Fibroblast of villous mesenchyme (primary cell): Measurements from ENCODE around the gene ADARB2. TPM values are rescaled to one million over a fixed set of nuclear protein-coding genes. Genes with fewer than 3 reads are reported as not detected.

Experiments
- DNase-seq: peaks from one replicate; pipeline ENCODE4 v3.0.0-alpha.2; 2010; ENCODE audit warnings: low read depth
- H3K4me3 ChIP-seq: 2 replicates; pipeline ENCODE4 v1.5.1; 2011; ENCODE audit warnings: low read depth, mild to moderate bottlenecking, low read length
- total RNA-seq: library from RNA; depleted of rRNA; stranded (reverse); fragments of >200 nt; gene quantifications from 2 replicates; pipeline ENCODE4 v1.2.3, GENCODE V29; 2012
- TF ChIP-seq, protein P1 (sequence below): IDR thresholded peaks from 2 replicates; pipeline ENCODE4 v1.5.1; 2012; ENCODE audit warnings: low read depth, mild to moderate bottlenecking, low read length; ENCODE audit not compliant: insufficient read depth

Gene ADARB2
- total RNA-seq, 1 donor, result not detected

DNA sequence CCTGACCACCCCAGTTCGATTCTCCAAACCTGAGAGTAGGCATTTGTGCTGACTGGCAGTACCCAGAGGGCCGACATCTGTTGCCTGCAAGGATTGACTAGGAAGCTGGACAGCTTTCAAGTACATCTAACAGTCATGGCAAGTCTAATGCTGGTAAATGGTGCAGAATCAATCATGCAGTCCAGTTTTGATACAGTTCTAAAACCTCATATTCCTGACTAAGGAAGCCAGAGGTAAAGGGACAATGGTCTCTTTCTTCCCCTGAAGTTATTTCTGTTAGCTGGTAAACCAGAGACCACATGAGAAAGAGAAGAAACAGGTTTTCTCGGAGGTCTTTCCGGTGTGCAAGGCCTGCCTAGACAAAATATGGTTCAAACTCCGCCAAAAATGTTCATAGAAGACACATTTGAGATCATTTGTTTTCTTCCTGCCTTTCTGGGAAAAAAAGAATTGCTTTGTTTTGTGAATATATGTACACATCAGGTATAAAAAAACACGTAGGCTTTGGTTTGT, 584.0 kb downstream of the ADARB2 start:
- TF ChIP-seq, protein P1, sequence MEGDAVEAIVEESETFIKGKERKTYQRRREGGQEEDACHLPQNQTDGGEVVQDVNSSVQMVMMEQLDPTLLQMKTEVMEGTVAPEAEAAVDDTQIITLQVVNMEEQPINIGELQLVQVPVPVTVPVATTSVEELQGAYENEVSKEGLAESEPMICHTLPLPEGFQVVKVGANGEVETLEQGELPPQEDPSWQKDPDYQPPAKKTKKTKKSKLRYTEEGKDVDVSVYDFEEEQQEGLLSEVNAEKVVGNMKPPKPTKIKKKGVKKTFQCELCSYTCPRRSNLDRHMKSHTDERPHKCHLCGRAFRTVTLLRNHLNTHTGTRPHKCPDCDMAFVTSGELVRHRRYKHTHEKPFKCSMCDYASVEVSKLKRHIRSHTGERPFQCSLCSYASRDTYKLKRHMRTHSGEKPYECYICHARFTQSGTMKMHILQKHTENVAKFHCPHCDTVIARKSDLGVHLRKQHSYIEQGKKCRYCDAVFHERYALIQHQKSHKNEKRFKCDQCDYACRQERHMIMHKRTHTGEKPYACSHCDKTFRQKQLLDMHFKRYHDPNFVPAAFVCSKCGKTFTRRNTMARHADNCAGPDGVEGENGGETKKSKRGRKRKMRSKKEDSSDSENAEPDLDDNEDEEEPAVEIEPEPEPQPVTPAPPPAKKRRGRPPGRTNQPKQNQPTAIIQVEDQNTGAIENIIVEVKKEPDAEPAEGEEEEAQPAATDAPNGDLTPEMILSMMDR, result no peak
- DNase-seq, result no peak
- no peak overlapping the region for H3K4me3 ChIP-seq

DNA sequence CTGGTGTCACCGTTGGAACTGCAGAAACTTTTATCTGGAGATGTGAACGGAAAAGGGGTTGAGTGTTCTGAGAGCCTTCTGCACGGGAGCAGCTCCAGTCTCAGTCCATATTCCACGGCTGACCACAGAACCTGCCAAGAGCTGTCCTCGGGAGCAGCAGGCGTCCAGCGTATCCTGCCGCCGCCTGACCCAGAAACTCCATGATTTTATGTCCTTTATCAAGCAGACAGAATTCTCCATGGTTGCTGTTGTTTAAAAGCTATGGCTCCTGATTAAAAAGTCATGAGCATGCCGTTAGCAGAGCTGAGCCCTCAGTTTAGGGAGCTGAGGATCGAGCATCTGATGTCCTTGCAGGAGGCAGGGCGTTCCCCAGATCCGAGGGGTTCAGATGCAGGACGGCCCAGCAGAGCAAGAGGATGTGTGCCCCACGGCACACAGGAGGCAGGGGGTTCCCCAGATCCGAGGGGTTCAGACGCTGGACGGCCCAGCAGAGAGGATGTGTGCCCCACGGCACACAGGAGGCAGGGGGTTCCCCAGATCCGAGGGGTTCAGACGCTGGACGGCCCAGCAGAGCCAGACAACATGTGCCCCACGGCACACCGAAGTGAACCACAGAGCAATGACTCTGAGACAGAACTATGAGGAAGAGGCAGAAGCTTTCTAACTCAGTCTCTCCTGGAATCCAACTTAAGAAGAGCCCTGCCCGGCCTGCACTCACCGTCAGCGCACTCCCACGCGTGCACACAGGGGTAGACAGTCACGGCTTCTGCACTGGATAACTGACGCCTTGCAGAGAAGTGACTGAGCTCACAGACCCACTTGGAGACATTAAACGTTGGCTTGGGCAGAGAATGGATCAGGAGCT, 584.7 kb downstream of the ADARB2 start:
- DNase-seq, result no peak
- TF ChIP-seq, protein P1, result no peak
- no peak overlapping the region for H3K4me3 ChIP-seq

DNA sequence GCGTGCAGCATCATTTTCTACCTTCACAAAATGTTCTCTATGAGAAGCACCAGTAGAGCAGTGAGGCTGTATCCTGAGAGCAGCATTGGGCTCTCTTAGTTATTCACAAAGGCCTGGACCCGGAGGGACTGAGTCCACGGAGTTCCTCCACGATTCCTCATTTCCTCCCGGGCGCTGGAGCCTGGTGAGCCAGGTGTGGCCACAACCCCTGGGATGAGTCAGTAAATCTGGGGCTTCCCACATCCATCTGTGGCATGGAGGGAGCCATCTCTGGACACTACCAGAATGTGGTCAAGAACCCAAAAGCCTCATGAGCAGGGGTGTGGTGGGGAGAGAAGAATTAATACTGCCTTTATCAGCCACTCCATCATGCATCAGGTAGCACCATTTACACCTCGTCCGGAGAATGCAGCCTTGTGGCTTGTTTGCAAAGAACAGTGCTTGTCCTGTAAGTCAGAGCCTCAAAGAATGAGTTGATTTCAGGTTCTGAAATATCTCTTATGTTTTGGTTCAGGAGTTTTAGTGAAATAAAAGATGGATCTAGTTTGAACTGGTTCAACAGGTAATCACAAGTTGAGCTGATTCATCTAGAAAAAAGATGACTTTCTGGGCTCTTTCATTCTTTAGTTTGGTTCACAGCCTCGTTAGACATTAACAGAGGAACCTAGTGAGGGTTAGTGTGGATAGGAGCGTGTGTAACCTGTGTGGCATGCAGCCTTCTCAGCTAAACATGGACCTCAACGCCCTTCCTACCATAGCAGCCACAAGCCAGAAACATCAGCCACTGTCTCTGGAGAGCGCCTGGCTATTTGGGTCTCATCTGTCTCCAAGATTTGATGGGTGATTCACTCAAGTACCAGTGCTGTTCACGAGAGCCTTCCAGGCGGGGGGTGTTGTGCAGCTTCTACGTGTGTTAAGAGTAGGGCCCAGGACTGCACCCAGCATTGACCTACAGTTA, 586.0 kb downstream of the ADARB2 start:
- TF ChIP-seq, protein P1, result no peak
- no peak overlapping the region for H3K4me3 ChIP-seq
- no peak for DNase-seq

DNA sequence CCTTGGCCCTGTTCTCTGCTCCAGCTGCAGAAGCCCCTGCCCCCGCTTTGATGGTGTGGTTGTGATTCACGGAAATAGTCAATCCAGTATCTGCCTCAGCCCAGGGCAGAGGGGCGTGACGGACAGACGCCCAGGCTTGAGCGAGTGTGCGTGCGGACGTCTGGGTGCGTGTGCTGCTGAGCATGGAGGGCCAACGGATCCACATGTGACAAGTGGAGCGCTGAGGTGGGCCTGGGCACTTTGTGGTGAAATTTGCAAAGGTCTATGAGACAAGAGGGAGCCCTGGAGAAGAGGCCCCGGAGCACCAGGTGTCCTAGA, 586.7 kb downstream of the ADARB2 start:
- TF ChIP-seq, protein P1, result no peak
- no peak overlapping the region for H3K4me3 ChIP-seq
- DNase-seq, result no peak

DNA sequence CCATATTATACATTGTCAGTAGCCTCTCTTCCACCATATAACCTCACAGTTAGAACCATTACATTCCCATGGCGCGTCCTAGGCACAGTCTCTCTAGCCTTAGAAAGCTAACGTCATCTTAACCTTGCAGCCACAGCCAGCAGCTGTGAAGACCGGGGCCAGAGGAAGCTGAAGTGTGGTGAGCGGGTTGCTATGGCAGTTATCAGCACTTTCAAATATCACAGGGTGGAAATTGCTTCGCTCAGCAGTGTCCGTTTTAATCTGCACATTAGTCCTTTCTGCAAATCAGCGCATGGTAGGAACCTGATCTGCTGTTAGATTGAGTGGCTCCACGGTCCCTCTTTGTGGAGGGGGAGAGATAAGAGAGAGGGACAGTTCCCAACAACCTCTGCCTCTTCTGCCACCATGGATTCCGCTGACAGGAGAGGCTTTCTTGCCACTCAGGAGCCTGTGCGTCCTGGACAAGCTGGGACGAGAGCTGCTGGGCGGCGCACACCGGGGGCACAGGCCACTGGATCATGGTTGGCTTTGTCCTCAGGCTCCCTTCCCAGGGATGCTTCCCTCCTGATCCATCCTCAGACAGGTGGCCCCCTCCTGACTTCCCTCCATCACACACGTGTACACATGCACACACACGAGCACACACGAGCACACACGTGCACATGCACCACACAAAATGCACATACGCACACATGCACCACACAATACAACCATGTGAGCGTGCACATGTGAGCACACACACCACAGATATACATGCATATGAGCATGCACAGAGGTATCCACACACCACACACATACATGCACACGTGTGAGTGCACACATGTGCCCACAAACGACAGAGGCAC, 587.3 kb downstream of the ADARB2 start:
- DNase-seq, result peak; percentile 40
- TF ChIP-seq, protein P1, result no peak
- H3K4me3 ChIP-seq, result no peak overlapping the region

DNA sequence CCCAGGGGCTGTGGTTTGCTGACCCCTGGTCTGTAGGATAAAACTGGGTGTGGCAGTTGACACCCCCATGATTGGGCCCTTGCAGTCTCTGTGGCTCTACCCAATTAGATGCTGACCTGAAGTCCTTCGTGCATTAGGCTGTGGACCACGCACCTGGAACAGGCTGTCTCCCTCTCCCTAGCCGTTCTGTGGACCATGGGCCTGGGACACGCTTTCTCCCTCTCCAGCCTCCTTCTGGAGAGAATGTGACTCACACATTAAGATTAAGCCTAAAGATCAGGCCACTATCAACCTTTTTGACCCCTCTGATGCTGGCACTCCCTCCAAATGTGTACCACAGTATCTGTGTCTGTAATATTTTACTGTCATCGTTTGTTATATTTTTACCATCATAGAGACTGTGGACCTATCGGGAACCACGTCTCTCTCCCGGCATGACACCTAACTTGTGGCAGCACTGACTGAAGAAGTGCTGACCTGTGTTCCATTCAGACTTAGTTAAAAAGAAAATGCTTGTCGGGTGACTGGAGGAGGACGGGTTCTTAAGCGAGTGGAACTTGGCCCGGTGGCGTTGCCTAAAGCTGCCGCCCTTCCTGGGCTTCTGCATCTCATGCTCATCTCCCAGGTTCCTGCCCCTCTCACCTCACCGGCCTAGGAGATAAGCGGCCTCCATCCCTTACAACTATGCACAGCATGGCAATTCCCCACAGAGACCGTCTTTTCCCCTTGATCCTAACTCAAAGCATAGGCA, 588.3 kb downstream of the ADARB2 start:
- DNase-seq, result no peak
- no peak overlapping the region for H3K4me3 ChIP-seq
- TF ChIP-seq, protein P1, result no peak
